DND-41 (cell line): Measurements from ENCODE around the gene UBL7.

Experiments
- EZH2 ChIP-seq: IDR thresholded peaks from 3 replicates; pipeline ENCODE4 v1.6.1; 2012; ENCODE audit warnings: borderline replicate concordance, low read depth, mild to moderate bottlenecking, moderate library complexity, low read length, inconsistent platforms; ENCODE audit not compliant: severe bottlenecking
- TF ChIP-seq, protein P1 (sequence below): IDR thresholded peaks from 2 replicates; pipeline ENCODE4 v1.5.1; 2012; ENCODE audit warnings: borderline replicate concordance, low read length, moderate library complexity, mild to moderate bottlenecking; ENCODE audit not compliant: poor library complexity, severe bottlenecking; ENCODE audit errors: extremely low read depth

DNA sequence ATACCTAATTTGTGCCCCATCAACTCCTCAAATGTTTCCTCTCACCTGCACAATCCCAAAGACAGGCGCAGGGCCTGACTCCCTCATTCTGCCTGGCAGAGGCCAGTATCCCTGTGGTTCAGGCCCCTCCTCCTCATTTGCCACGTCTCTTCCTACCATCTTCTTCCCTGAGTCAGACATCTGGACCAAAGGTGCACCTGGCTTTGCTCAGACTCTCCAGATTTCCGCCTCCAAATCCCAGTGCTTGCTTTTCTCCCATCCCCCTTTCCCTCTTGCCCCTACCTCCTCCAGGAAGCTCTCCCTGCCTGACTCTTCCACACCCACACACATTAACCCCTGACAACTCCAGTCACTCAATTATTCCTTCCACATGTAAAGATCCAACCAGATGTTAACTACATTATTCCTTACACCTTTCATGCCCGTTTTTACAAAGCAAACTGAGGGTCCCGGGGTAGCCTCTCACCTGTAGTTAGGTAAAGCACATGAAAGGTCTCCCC, 46.8 kb downstream of the UBL7 start:
- TF ChIP-seq, protein P1, sequence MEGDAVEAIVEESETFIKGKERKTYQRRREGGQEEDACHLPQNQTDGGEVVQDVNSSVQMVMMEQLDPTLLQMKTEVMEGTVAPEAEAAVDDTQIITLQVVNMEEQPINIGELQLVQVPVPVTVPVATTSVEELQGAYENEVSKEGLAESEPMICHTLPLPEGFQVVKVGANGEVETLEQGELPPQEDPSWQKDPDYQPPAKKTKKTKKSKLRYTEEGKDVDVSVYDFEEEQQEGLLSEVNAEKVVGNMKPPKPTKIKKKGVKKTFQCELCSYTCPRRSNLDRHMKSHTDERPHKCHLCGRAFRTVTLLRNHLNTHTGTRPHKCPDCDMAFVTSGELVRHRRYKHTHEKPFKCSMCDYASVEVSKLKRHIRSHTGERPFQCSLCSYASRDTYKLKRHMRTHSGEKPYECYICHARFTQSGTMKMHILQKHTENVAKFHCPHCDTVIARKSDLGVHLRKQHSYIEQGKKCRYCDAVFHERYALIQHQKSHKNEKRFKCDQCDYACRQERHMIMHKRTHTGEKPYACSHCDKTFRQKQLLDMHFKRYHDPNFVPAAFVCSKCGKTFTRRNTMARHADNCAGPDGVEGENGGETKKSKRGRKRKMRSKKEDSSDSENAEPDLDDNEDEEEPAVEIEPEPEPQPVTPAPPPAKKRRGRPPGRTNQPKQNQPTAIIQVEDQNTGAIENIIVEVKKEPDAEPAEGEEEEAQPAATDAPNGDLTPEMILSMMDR: no peak
- TF ChIP-seq EZH2: no peak
